IMR-90 (cell line): Measurements from ENCODE around the gene RHPN2. TPM values are rescaled to one million over a fixed set of nuclear protein-coding genes. Genes with fewer than 3 reads are reported as not detected.

ENCODE experiments used
- ATAC-seq: fragments of 200-7000 bp; cut with Tn5 transposase; 2 replicates; pipeline ENCODE4 v1.9.1; 2020; ENCODE audit warnings: low read depth, mild to moderate bottlenecking, moderate library complexity
- BruUV-seq: library from RNA; stranded (reverse); fragments of 400-500 nt; replicated peaks from 2 replicates; lab custom pipeline; 2021; lab: Mats Ljungman, UMichigan
- CTCF ChIA-PET: fragments of 300-600 bp; formaldehyde crosslinking; extraction: SDS; loops from one replicate; lab custom pipeline; 2021; ENCODE audit warnings: antibody characterized with exemption; lab: Yijun Ruan, JAX
- POLR2A ChIA-PET: fragments of 300-600 bp; sonication (Branson Sonifier 250); formaldehyde crosslinking; loops from one replicate; lab custom pipeline; 2022; ENCODE audit warnings: antibody characterized with exemption; ENCODE audit not compliant: unreplicated experiment; lab: Charles Lee
- DNase-seq: peaks from one replicate; pipeline ENCODE4 v3.0.0; 2013
- H2AFZ ChIP-seq: replicated peaks from 2 replicates; pipeline ENCODE3; 2013; ENCODE audit warnings: low read length, mild to moderate bottlenecking; ENCODE audit not compliant: poor library complexity
- H2AK5ac ChIP-seq: 2 replicates; pipeline ENCODE4 v1.6.1; 2013; ENCODE audit warnings: low read depth, low read length, inconsistent platforms
- H2AK9ac ChIP-seq: replicated peaks from 2 replicates; pipeline ENCODE3; 2013; ENCODE audit warnings: mild to moderate bottlenecking, low read depth, low read length, moderate library complexity; ENCODE audit not compliant: poor library complexity
- H2BK120ac ChIP-seq: 2 replicates; pipeline ENCODE4 v1.6.1; 2013; ENCODE audit warnings: low read depth, low read length, inconsistent platforms
- H2BK15ac ChIP-seq: 3 replicates; pipeline ENCODE4 v1.6.1; 2013; ENCODE audit warnings: low read depth, low read length, inconsistent platforms
- H2BK20ac ChIP-seq: 2 replicates; pipeline ENCODE4 v1.6.1; 2013; ENCODE audit warnings: low read depth, mild to moderate bottlenecking, inconsistent platforms, low read length, moderate library complexity
- H2BK5ac ChIP-seq: 2 replicates; pipeline ENCODE4 v1.6.1; 2013; ENCODE audit warnings: mild to moderate bottlenecking, low read depth, low read length, inconsistent platforms; ENCODE audit not compliant: poor library complexity, severe bottlenecking
- H3K14ac ChIP-seq: replicated peaks from 2 replicates; pipeline ENCODE4 v1.6.1; 2013; ENCODE audit warnings: low read depth, low read length, inconsistent platforms
- H3K18ac ChIP-seq: 2 replicates; pipeline ENCODE4 v1.6.1; 2013; ENCODE audit warnings: low read depth, low read length, control low read depth
- H3K23ac ChIP-seq: 2 replicates; pipeline ENCODE4 v1.6.1; 2013; ENCODE audit warnings: low read depth, low read length, inconsistent platforms
- H3K27ac ChIP-seq: 2 replicates; pipeline ENCODE4 v1.5.1; 2013; ENCODE audit warnings: mild to moderate bottlenecking, control low read depth, low read length; ENCODE audit not compliant: insufficient read depth
- H3K27me3 ChIP-seq: 2 replicates; pipeline ENCODE4 v1.6.1; 2013; ENCODE audit warnings: low read length; ENCODE audit not compliant: control insufficient read depth, insufficient read depth
- H3K36me3 ChIP-seq: 2 replicates; pipeline ENCODE4 v1.6.1; 2013; ENCODE audit warnings: low read length, mixed read lengths; ENCODE audit not compliant: control insufficient read depth, insufficient read depth
- H3K4ac ChIP-seq: 2 replicates; pipeline ENCODE4 v1.6.1; 2013; ENCODE audit warnings: low read depth, low read length, inconsistent platforms
- H3K4me1 ChIP-seq: 2 replicates; pipeline ENCODE4 v1.6.1; 2013; ENCODE audit warnings: low read length, mixed read lengths; ENCODE audit not compliant: control insufficient read depth, insufficient read depth
- H3K4me2 ChIP-seq: 2 replicates; pipeline ENCODE4 v1.6.1; 2013; ENCODE audit warnings: low read depth, mild to moderate bottlenecking, control low read depth, low read length, moderate library complexity
- H3K4me3 ChIP-seq: 2 replicates; pipeline ENCODE4 v1.5.1; 2013; ENCODE audit warnings: low read depth, mild to moderate bottlenecking, control low read depth, low read length, moderate library complexity; ENCODE audit not compliant: insufficient read depth
- H3K56ac ChIP-seq: 2 replicates; pipeline ENCODE4 v1.6.1; 2013; ENCODE audit warnings: low read length, inconsistent platforms; ENCODE audit not compliant: insufficient read depth; ENCODE audit errors: extremely low read depth
- H3K79me1 ChIP-seq, 2 experiments: 2 replicates each; pipeline ENCODE4 v1.6.1; 2013; ENCODE audit warnings: low read length in 2 of 2, inconsistent platforms in 1 of 2, low read depth in 1 of 2
- H3K9ac ChIP-seq: 2 replicates; pipeline ENCODE4 v1.6.1; 2013; ENCODE audit warnings: low read depth, low read length, control low read depth
- H3K9me1 ChIP-seq: 2 replicates; pipeline ENCODE4 v1.6.1; 2013; ENCODE audit warnings: low read length, inconsistent platforms; ENCODE audit not compliant: insufficient read depth
- H3K9me3 ChIP-seq: 2 replicates; pipeline ENCODE4 v1.6.1; 2013; ENCODE audit warnings: low read length; ENCODE audit not compliant: control insufficient read depth, insufficient read depth
- H4K20me1 ChIP-seq: 2 replicates; pipeline ENCODE4 v1.6.1; 2013; ENCODE audit warnings: low read length, inconsistent platforms; ENCODE audit not compliant: insufficient read depth
- H4K5ac ChIP-seq: 2 replicates; pipeline ENCODE4 v1.6.1; 2013; ENCODE audit warnings: mild to moderate bottlenecking, low read depth, low read length, control low read depth
- H4K8ac ChIP-seq, 2 experiments: 2 replicates each; pipeline ENCODE4 v1.6.1; 2013; ENCODE audit warnings: low read depth in 2 of 2, low read length in 2 of 2, control low read depth in 1 of 2, inconsistent platforms in 1 of 2
- H4K91ac ChIP-seq: 2 replicates; pipeline ENCODE4 v1.6.1; 2013; ENCODE audit warnings: low read depth, low read length, inconsistent platforms; ENCODE audit not compliant: insufficient read depth
- BHLHE40 ChIP-seq: fragments of 150-350 bp; IDR thresholded peaks from 2 replicates; pipeline ENCODE4 v1.6.1; 2016; ENCODE audit warnings: mild to moderate bottlenecking, low read depth, low read length
- CEBPB ChIP-seq: IDR thresholded peaks from 2 replicates; pipeline ENCODE4 v1.6.1; 2012; ENCODE audit warnings: low read depth, low read length, improper control_type of control experiment
- CHD1 ChIP-seq: IDR thresholded peaks from 2 replicates; pipeline ENCODE4 v1.6.1; 2012; ENCODE audit warnings: low read depth, low read length, improper control_type of control experiment
- FOS ChIP-seq: fragments of 150-350 bp; IDR thresholded peaks from 2 replicates; pipeline ENCODE4 v1.6.1; 2016; ENCODE audit warnings: low read depth, low read length
- MAFK ChIP-seq: IDR thresholded peaks from 2 replicates; pipeline ENCODE4 v1.6.1; 2012; ENCODE audit warnings: low read depth, low read length, improper control_type of control experiment
- MAZ ChIP-seq: IDR thresholded peaks from 2 replicates; pipeline ENCODE4 v1.6.1; 2012; ENCODE audit warnings: low read depth, mild to moderate bottlenecking, low read length, improper control_type of control experiment, moderate library complexity, borderline replicate concordance
- MXI1 ChIP-seq: IDR thresholded peaks from 2 replicates; pipeline ENCODE4 v1.6.1; 2012; ENCODE audit warnings: low read depth, mild to moderate bottlenecking, low read length, moderate library complexity, borderline replicate concordance
- NFE2L2 ChIP-seq: fragments of 150-350 bp; IDR thresholded peaks from 2 replicates; pipeline ENCODE4 v1.6.1; 2016; ENCODE audit warnings: low read depth, mild to moderate bottlenecking, low read length
- POLR2A ChIP-seq: IDR thresholded peaks from 2 replicates; pipeline ENCODE4 v1.6.1; 2012; ENCODE audit warnings: mild to moderate bottlenecking, low read depth, low read length
- RAD21 ChIP-seq: IDR thresholded peaks from 2 replicates; pipeline ENCODE4 v1.6.1; 2012; ENCODE audit warnings: low read length, improper control_type of control experiment
- RCOR1 ChIP-seq: IDR thresholded peaks from 2 replicates; pipeline ENCODE4 v1.6.1; 2012; ENCODE audit warnings: mild to moderate bottlenecking, low read length, improper control_type of control experiment; ENCODE audit not compliant: insufficient replicate concordance
- RFX5 ChIP-seq: IDR thresholded peaks from 2 replicates; pipeline ENCODE4 v1.8.0; 2012; ENCODE audit warnings: low read depth, mild to moderate bottlenecking, low read length, moderate library complexity
- SMC3 ChIP-seq: fragments of 150-350 bp; IDR thresholded peaks from 2 replicates; pipeline ENCODE4 v1.6.1; 2016; ENCODE audit warnings: low read depth, mild to moderate bottlenecking, antibody characterized with exemption, low read length, moderate library complexity
- WGBS, 2 experiments: methylation state at CpG; one replicate each; pipeline versions ENCODE4 v1.1.5 to v1.1.7; 2013; ENCODE audit warnings: missing lambda C conversion rate in 2 of 2; ENCODE audit not compliant: insufficient read length in 1 of 2; ENCODE audit errors: extremely low coverage in 2 of 2; 5-methylcytosine and 5-hydroxymethylcytosine counted together
- dilution Hi-C: fragments of 300-500 bp; cut with HindIII; formaldehyde crosslinking; loops from one replicate; pipeline ENCODE4 v1.14.3; 2018; ENCODE audit warnings: low sequenced_read_pairs; ENCODE audit not compliant: unreplicated experiment
- in situ Hi-C: fragments of 300-500 bp; cut with MboI; formaldehyde crosslinking; loops from 3 replicates; pipeline ENCODE4 v1.14.3; 2019; ENCODE audit warnings: low sequenced_read_pairs, inconsistent platforms, mixed read lengths
- intact Hi-C: fragments of 100-400 bp; cut with micrococcal nuclease; formaldehyde crosslinking; loops from 2 replicates; pipeline ENCODE4 v1.10.0; 2022
- polyA plus RNA-seq, 3 experiments: library from polyadenylated mRNA; depleted of rRNA; stranded (reverse); fragments of >200 nt; gene quantifications; 2 replicates each; pipeline ENCODE4 v1.2.3, GENCODE V29; 2012; ENCODE audit warnings: low replicate concordance in 1 of 3
- total RNA-seq: library from RNA; depleted of rRNA; stranded (reverse); fragments of >200 nt; gene quantifications from 2 replicates; pipeline ENCODE4 v1.2.3, GENCODE V29; 2012
- TF ChIP-seq, protein P1 (sequence below): fragments of 150-350 bp; IDR thresholded peaks from 2 replicates; pipeline ENCODE4 v1.6.1; 2016; ENCODE audit warnings: low read depth, mild to moderate bottlenecking, low read length, moderate library complexity, borderline replicate concordance
- TF ChIP-seq, protein P2 (sequence below): fragments of 150-350 bp; IDR thresholded peaks from 2 replicates; pipeline ENCODE4 v1.6.1; 2017; ENCODE audit warnings: mild to moderate bottlenecking, antibody characterized with exemption, low read length, low read depth
- TF ChIP-seq, protein P3 (sequence below): conservative IDR thresholded peaks from 2 replicates; pipeline ENCODE4 v1.5.1; 2012; ENCODE audit warnings: mild to moderate bottlenecking, low read depth, low read length, improper control_type of control experiment

RHPN2 gene
- total and polyA plus RNA-seq, 2 of the 4 experiments (the other 2 are of a cell fraction) = 2.3 to 4.0 TPM

DNA sequence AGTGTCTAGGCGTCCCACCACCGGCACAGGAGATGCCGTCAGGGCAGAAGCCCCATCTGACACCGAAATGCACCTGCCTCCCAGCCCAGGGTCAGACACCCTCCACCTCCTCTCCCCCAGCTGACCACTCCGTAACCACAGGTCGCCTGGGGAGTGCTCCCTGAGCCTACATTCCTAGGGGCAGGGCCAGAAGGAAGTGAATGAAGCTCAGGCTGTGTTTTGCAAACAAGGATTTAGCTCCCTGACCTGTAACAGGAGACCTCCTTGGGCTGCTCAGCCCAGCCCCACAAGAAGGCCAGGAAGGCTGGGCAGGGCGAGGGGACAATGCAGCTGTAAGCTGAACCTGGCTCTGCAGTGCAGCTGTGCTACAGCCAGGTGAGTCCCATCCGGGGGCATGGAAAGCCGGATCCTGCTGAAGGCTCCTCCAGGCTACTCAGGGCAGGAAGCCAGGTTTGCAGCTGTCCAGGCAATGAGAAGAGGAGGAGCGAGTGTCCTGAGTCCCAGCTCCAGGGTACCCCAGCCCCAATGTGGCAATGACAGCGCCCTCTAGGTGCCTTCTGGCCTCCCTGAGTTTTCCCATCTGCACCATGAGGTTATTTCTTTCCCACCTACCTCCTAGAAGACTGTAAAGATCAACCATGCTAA is 42.1 kb downstream of the RHPN2 start:
- no peaks in the 10 kb centered on the region for H3K27me3 ChIP-seq
- TF ChIP-seq, protein P1, sequence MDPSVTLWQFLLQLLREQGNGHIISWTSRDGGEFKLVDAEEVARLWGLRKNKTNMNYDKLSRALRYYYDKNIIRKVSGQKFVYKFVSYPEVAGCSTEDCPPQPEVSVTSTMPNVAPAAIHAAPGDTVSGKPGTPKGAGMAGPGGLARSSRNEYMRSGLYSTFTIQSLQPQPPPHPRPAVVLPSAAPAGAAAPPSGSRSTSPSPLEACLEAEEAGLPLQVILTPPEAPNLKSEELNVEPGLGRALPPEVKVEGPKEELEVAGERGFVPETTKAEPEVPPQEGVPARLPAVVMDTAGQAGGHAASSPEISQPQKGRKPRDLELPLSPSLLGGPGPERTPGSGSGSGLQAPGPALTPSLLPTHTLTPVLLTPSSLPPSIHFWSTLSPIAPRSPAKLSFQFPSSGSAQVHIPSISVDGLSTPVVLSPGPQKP = no peak
- no peak for TF ChIP-seq RAD21
- no peak for TF ChIP-seq NFE2L2
- TF ChIP-seq RFX5 = no peak
- TF ChIP-seq, protein P2, sequence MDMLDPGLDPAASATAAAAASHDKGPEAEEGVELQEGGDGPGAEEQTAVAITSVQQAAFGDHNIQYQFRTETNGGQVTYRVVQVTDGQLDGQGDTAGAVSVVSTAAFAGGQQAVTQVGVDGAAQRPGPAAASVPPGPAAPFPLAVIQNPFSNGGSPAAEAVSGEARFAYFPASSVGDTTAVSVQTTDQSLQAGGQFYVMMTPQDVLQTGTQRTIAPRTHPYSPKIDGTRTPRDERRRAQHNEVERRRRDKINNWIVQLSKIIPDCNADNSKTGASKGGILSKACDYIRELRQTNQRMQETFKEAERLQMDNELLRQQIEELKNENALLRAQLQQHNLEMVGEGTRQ = no peak
- no peak for TF ChIP-seq BHLHE40
- TF ChIP-seq POLR2A = no peak
- TF ChIP-seq SMC3 = no peak
- no peak for TF ChIP-seq CEBPB
- no peak for TF ChIP-seq RCOR1
- no peak for TF ChIP-seq MXI1
- no peak for TF ChIP-seq MAFK
- TF ChIP-seq FOS = no peak
- no peak for TF ChIP-seq CHD1
- no peak for TF ChIP-seq MAZ
- TF ChIP-seq, protein P3, sequence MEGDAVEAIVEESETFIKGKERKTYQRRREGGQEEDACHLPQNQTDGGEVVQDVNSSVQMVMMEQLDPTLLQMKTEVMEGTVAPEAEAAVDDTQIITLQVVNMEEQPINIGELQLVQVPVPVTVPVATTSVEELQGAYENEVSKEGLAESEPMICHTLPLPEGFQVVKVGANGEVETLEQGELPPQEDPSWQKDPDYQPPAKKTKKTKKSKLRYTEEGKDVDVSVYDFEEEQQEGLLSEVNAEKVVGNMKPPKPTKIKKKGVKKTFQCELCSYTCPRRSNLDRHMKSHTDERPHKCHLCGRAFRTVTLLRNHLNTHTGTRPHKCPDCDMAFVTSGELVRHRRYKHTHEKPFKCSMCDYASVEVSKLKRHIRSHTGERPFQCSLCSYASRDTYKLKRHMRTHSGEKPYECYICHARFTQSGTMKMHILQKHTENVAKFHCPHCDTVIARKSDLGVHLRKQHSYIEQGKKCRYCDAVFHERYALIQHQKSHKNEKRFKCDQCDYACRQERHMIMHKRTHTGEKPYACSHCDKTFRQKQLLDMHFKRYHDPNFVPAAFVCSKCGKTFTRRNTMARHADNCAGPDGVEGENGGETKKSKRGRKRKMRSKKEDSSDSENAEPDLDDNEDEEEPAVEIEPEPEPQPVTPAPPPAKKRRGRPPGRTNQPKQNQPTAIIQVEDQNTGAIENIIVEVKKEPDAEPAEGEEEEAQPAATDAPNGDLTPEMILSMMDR = no peak
- H2AFZ ChIP-seq = no peak overlapping the region
- BruUV-seq = no TSS peak
- no peak overlapping the region for H4K5ac ChIP-seq
- H3K4me1 ChIP-seq = no peaks in the 10 kb centered on the region
- H4K91ac ChIP-seq = no peak overlapping the region
- intact Hi-C loops (no loop called here), dilution Hi-C loops (no loop called here), in situ Hi-C loops (no loop called here)
- H3K9me3 ChIP-seq = no peaks in the 10 kb centered on the region
- ATAC-seq = no peak
- no peaks in the 10 kb centered on the region for H3K9me1 ChIP-seq
- no peak overlapping the region for H3K9ac ChIP-seq
- H4K8ac ChIP-seq = no peak overlapping the region
- no peak overlapping the region for H3K4me3 ChIP-seq
- no CpG with 5 or more reads among the region's 11 CpGs for WGBS, 2 experiments
- H3K14ac ChIP-seq = no peak overlapping the region
- DNase-seq = no peak
- H3K79me1 ChIP-seq = no peaks in the 10 kb centered on the region
- H3K4me2 ChIP-seq = no peak overlapping the region
- ChIA-PET POLR2A (interaction anchor here (0.7 kb wide), 1 partner anchor 274 kb away, joined by 17 read pairs; no protein-coding TSS in a partner anchor), CTCF (interaction anchor here (0.5 kb wide), 1 partner anchor 33 kb away, joined by 8 read pairs; no protein-coding TSS in a partner anchor)
- no peak overlapping the region for H2BK5ac ChIP-seq
- no peak overlapping the region for H3K27ac ChIP-seq
- H2BK20ac ChIP-seq = no peak overlapping the region
- no peak overlapping the region for H3K56ac ChIP-seq
- no peak overlapping the region for H2BK15ac ChIP-seq
- H2BK120ac ChIP-seq = no peak overlapping the region
- H2AK9ac ChIP-seq = no peak overlapping the region
- H3K36me3 ChIP-seq = no peaks in the 10 kb centered on the region
- no peak overlapping the region for H3K18ac ChIP-seq
- H4K20me1 ChIP-seq = no peaks in the 10 kb centered on the region
- H2AK5ac ChIP-seq = no peak overlapping the region
- H3K4ac ChIP-seq = no peak overlapping the region
- no peak overlapping the region for H3K23ac ChIP-seq
